Measurements from ENCODE around the gene AMZ1. TPM values are rescaled to one million over a fixed set of nuclear protein-coding genes. Genes with fewer than 3 reads are reported as not detected.

The AMZ1 gene
- total and polyA plus RNA-seq, 10 of the 15 experiments (the other 5 are each of a cell fraction or from before 2014, with no cell fraction given), result 0.02 to 2.0 (median 0.69) TPM

GRCh38 chr7:2760098-2760889, 72.3 kb downstream of the AMZ1 start (continued):
- no peak for TF ChIP-seq ZBTB40 (IDR thresholded peaks at IDR 0.05; ENCODE audit: borderline replicate concordance)
- no peak for TF ChIP-seq MLLT1 (IDR thresholded peaks at IDR 0.05)
- no peak for TF ChIP-seq EZH2 (IDR thresholded peaks at IDR 0.05; ENCODE audit: borderline replicate concordance, control insufficient read depth, low read depth, low read length)
- no peak for TF ChIP-seq RCOR1 (conservative IDR thresholded peaks at IDR 0.05; ENCODE audit: low read depth, low read length)
- no peak for TF ChIP-seq ZSCAN29 (IDR thresholded peaks at IDR 0.05)
- peak; percentile 30; the same call in 1 of the 2 replicates for TF ChIP-seq TCF7 (IDR thresholded peaks at IDR 0.05; ENCODE audit: borderline replicate concordance)
- TF ChIP-seq MXI1 (IDR thresholded peaks at IDR 0.05; ENCODE audit: low read depth, low read length), result no peak
- TF ChIP-seq YBX1 (IDR thresholded peaks at IDR 0.05), result no peak
- no peak for TF ChIP-seq MAX (IDR thresholded peaks at IDR 0.05; ENCODE audit: low read depth, low read length)
- no peak for TF ChIP-seq CBFB (IDR thresholded peaks at IDR 0.05; ENCODE audit: low read depth)
- no peak for TF ChIP-seq SP1 (IDR thresholded peaks at IDR 0.05; ENCODE audit: low read depth, low read length)
- no peak for TF ChIP-seq TCF3 (IDR thresholded peaks at IDR 0.05; ENCODE audit: borderline replicate concordance, insufficient read depth, low read depth, low read length)
- no peak for TF ChIP-seq BMI1 (IDR thresholded peaks at IDR 0.05; ENCODE audit: borderline replicate concordance)
- TF ChIP-seq RFX5 (IDR thresholded peaks at IDR 0.05; ENCODE audit: low read depth, low read length), result no peak
- no peak for TF ChIP-seq E2F4 (IDR thresholded peaks at IDR 0.05; ENCODE audit: low read depth, low read length)
- TF ChIP-seq STAT3 (IDR thresholded peaks at IDR 0.05; ENCODE audit: low read depth, low read length), result no peak
- 0 out of 2 replicates have a peak, but pooled peaks have one; percentile 5 for TF ChIP-seq RUNX3 (IDR thresholded peaks at IDR 0.05; ENCODE audit: low read length)
- TF ChIP-seq ESRRA (IDR thresholded peaks at IDR 0.05; ENCODE audit: low read length), result no peak
- no peak for TF ChIP-seq ZBED1 (IDR thresholded peaks at IDR 0.05; ENCODE audit: borderline replicate concordance)
- TF ChIP-seq BCL11A (IDR thresholded peaks at IDR 0.05; ENCODE audit: low read depth, low read length), result no peak
- no peak for TF ChIP-seq KAT2A (conservative IDR thresholded peaks at IDR 0.05; ENCODE audit: control insufficient read depth, low read depth, low read length)
- no peak for TF ChIP-seq NFYA (IDR thresholded peaks at IDR 0.05; ENCODE audit: borderline replicate concordance, low read depth, low read length)
- TF ChIP-seq ZNF274 (IDR thresholded peaks at IDR 0.05; ENCODE audit: insufficient read depth, insufficient read length), result no peak
- 0 out of 2 replicates have a peak, but pooled peaks have one; percentile 49 for TF ChIP-seq CREB1 (IDR thresholded peaks at IDR 0.05; ENCODE audit: low read depth)
- no peak for TF ChIP-seq NR2C1 (IDR thresholded peaks at IDR 0.05)
- TF ChIP-seq ATF7 (IDR thresholded peaks at IDR 0.05; ENCODE audit: low read depth), result no peak
- no peak for TF ChIP-seq ZNF217 (IDR thresholded peaks at IDR 0.05)

Data from GM12878 (cell line).